ENCODE measurements around the gene TRNP1.

TRNP1 gene

GRCh38 chr1:26949266-26949925 lies 44.1 kb upstream of the TRNP1 start:
- H3K4me1 ChIP-seq (ENCODE audit: low read depth, poor library complexity, severe bottlenecking) = no peaks in the 10 kb centered on the region
- no peak overlapping the region for H3K4me2 ChIP-seq
- no peak overlapping the region for H2AFZ ChIP-seq (ENCODE audit: low read depth)
- H3K27me3 ChIP-seq (ENCODE audit: insufficient read depth, low read depth) = no peaks in the 10 kb centered on the region
- no peak overlapping the region for H3K9ac ChIP-seq
- TF ChIP-seq CTCF (conservative IDR thresholded peaks at IDR 0.05; ENCODE audit: low read depth, low read length) = no peak
- no peak overlapping the region for H3K4me3 ChIP-seq (IDR thresholded peaks at IDR 0.05; ENCODE audit: insufficient read depth, low read depth, low read length)
- H4K20me1 ChIP-seq (ENCODE audit: insufficient read depth) = no peaks in the 10 kb centered on the region
- H3K79me2 ChIP-seq (ENCODE audit: insufficient read depth, low read depth) = no peaks in the 10 kb centered on the region
- no peak overlapping the region for H3K27ac ChIP-seq
- H3K36me3 ChIP-seq (ENCODE audit: insufficient read depth) = no peaks in the 10 kb centered on the region

DNA sequence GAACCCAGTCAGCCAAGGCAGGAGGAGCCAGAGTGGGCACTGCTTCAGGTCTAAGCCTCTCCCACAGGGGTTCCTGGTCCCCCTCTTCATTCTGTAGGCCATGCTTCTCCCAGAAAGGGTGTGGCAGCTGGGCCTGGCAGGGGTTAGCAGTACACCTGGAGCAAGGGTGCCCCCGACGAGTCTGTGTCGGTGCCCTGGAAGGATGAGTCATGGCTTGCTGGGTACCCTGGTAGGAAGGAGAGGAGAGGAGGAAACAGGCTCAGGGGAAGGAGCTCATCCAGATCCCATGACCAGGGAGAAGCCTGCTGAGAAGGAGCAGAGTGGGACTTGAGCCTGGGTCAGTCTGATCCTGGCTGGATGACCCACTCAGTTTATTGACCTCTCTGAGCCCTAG lies 43.6 kb upstream of the TRNP1 start:
- Histone ChIP-seq H4K20me1 (ENCODE audit: insufficient read depth) (no peaks in the 10 kb centered on the region), H3K9ac (no peak overlapping the region), H3K27me3 (ENCODE audit: insufficient read depth, low read depth) (no peaks in the 10 kb centered on the region), H3K79me2 (ENCODE audit: insufficient read depth, low read depth) (no peaks in the 10 kb centered on the region), H3K4me2 (no peak overlapping the region), H3K36me3 (ENCODE audit: insufficient read depth) (no peaks in the 10 kb centered on the region), H2AFZ (ENCODE audit: low read depth) (no peak overlapping the region), H3K4me3 (IDR thresholded peaks at IDR 0.05; ENCODE audit: insufficient read depth, low read depth, low read length) (no peak overlapping the region), H3K27ac (no peak overlapping the region), H3K4me1 (ENCODE audit: low read depth, poor library complexity, severe bottlenecking) (no peaks in the 10 kb centered on the region)
- no peak for TF ChIP-seq CTCF (conservative IDR thresholded peaks at IDR 0.05; ENCODE audit: low read depth, low read length)

- H3K4me1 ChIP-seq (ENCODE audit: low read depth, poor library complexity, severe bottlenecking) = no peaks in the 10 kb centered on the region
- no peak overlapping the region for H2AFZ ChIP-seq (ENCODE audit: low read depth)
- no peak overlapping the region for H3K4me3 ChIP-seq (IDR thresholded peaks at IDR 0.05; ENCODE audit: insufficient read depth, low read depth, low read length)
- no peak overlapping the region for H3K4me2 ChIP-seq
- no peak overlapping the region for H3K9ac ChIP-seq
- no peaks in the 10 kb centered on the region for H3K79me2 ChIP-seq (ENCODE audit: insufficient read depth, low read depth)
- no peaks in the 10 kb centered on the region for H3K27me3 ChIP-seq (ENCODE audit: insufficient read depth, low read depth)
- H4K20me1 ChIP-seq (ENCODE audit: insufficient read depth) = no peaks in the 10 kb centered on the region
- H3K27ac ChIP-seq = no peak overlapping the region
- no peaks in the 10 kb centered on the region for H3K36me3 ChIP-seq (ENCODE audit: insufficient read depth)
- no peak for TF ChIP-seq CTCF (conservative IDR thresholded peaks at IDR 0.05; ENCODE audit: low read depth, low read length)
Measured at GRCh38 chr1:26950602-26951001, 42.9 kb upstream of the TRNP1 start.

DNA sequence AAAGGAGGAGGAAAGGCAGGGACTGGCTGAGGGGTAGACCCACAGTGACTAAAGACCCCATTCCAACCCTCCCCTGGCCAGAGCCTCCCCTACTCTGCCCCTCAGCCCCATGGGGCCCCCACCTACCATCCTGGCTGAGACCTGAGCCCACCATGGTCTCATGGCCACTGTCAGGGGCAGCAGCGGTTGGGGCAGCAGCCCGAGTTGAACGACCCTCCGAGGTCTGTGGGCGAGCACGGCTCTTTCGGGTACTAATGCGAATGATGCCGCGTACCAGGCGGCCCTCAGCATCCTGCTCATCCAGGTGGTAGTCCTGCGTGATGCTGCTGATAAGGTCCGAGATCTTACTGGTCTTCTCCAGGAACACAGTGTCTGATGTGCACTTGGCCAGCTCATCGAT lies 42.3 kb upstream of the TRNP1 start:
- no peaks in the 10 kb centered on the region for H3K4me1 ChIP-seq (ENCODE audit: low read depth, poor library complexity, severe bottlenecking)
- no peak overlapping the region for H2AFZ ChIP-seq (ENCODE audit: low read depth)
- H3K27me3 ChIP-seq (ENCODE audit: insufficient read depth, low read depth) = no peaks in the 10 kb centered on the region; the same call in 1 of the 2 replicates
- TF ChIP-seq CTCF (conservative IDR thresholded peaks at IDR 0.05; ENCODE audit: low read depth, low read length) = no peak
- no peak overlapping the region for H3K9ac ChIP-seq
- H3K4me3 ChIP-seq (IDR thresholded peaks at IDR 0.05; ENCODE audit: insufficient read depth, low read depth, low read length) = no peak overlapping the region
- H3K4me2 ChIP-seq = no peak overlapping the region
- H3K27ac ChIP-seq = no peak overlapping the region
- no peaks in the 10 kb centered on the region for H3K79me2 ChIP-seq (ENCODE audit: insufficient read depth, low read depth)
- no peaks in the 10 kb centered on the region for H4K20me1 ChIP-seq (ENCODE audit: insufficient read depth)
- H3K36me3 ChIP-seq (ENCODE audit: insufficient read depth) = no peaks in the 10 kb centered on the region

Data from KMS-11 (cell line).